LNCaP clone FGC (cell line): ENCODE data around the gene ITGB4.

Experiments used
- DNase-seq: peaks from one replicate; pipeline ENCODE4 v3.0.0-alpha.2; 2011; ENCODE audit warnings: low read depth
- H3K4me3 ChIP-seq: 2 replicates; pipeline ENCODE4 v1.5.1; 2011; ENCODE audit warnings: mild to moderate bottlenecking, low read depth, low read length, control low read depth
- CTCF ChIP-seq: IDR thresholded peaks from 2 replicates; pipeline ENCODE4 v1.5.1; 2012; ENCODE audit warnings: mild to moderate bottlenecking; ENCODE audit not compliant: control insufficient read depth, insufficient read depth; ENCODE audit errors: extremely low read depth

ITGB4 gene

DNA sequence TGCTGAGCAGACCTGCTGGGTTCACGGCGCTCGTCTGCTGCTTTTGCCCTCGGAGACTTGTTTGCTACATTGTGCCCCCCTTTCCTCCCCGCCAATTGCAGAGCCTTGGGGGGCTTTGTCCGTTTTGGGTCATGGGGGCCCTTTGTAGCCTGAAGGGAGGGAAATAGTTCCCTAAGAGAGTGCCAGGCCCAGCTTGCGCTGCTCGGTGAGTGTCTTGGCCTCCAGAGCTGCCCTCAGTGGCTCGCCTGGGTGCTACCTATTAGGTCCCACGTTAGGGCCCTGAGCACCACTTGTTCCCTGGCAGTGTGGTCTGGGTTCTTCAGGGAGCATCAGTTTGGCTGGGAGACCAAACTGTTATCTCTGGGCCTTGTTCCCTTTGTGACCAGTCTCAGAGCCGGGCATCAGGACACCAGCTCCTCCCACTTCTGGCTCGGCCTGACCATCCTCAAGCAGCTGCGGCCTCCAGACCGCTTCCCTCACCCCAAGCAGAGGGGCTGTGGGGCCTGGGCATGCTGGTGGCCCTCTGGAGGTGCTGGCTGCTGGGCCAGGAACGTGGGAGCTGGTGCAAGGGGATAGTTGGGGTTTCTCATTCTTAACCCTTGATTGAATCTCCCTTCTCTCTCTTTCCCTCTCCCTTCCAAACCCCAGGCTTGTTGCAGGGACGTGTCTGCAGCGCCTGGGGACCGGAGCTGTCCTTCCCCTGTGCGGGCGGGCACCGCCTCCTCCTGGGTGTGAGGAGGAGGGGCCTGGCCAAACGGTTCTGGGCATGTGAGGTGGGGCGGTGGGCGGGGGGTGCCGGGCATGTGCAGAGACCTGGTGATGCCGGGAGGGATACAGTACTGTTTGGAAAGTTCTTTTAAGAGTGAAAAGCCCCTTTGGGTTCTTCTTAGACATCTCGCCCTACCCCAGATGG lies 16.0 kb upstream of the ITGB4 start:
- H3K4me3 ChIP-seq, result no peak overlapping the region
- DNase-seq, result no peak
- TF ChIP-seq CTCF, result no peak

- no peak overlapping the region for H3K4me3 ChIP-seq
- TF ChIP-seq CTCF, result no peak
- no peak for DNase-seq
Measured at GRCh38 chr17:75706042-75706728, 15.1 kb upstream of the ITGB4 start.

DNA sequence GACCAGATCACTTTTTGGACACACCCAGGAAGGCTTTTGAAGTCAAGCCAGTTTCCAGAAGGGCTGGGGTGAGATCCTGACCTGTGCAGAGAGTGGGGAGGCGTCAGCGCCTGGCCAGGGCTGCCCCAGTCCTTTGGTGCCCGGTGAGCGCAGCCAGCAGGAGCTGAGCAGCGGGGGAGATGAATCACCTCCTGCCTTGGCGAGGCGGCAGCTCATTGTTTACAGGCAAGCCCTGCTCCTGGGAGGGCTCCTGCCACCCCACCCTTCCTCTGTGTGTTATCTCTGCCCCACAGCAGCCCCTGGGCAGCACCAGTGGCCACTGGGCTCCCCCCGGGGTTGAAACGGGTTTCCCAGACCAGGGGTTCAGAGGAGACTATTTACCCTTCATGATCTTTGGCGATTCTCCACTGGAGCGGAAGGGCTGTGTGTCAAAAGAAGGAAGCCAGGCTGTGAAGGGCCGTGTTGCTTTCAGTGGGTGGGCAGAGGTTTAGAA lies 14.1 kb upstream of the ITGB4 start:
- H3K4me3 ChIP-seq, result no peak overlapping the region
- DNase-seq, result no peak
- no peak for TF ChIP-seq CTCF

- no peak for DNase-seq
- no peak overlapping the region for H3K4me3 ChIP-seq
- TF ChIP-seq CTCF, result no peak
Measured at GRCh38 chr17:75712446-75712845, 8.8 kb upstream of the ITGB4 start.

DNA sequence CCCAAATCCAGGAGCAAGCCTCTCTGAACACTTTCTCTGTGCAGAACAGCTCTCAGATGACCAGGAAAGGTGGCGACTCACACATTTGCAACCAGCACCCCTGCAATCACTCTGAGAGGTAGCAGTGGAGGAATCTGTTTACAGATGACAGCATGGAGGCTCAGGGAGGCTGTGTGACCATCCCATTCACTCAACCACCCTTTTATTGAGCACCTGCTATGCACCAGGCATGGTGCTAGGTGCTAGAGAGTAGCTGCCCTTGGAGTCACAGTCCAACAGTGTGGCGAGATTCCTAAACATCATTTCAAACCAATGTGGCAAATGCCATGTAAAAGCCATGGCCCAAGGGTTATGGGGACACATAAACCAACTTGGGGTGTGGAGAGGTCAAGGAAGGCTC lies 1.5 kb upstream of the ITGB4 start:
- H3K4me3 ChIP-seq, result no peak overlapping the region
- no peak for TF ChIP-seq CTCF
- no peak for DNase-seq

DNA sequence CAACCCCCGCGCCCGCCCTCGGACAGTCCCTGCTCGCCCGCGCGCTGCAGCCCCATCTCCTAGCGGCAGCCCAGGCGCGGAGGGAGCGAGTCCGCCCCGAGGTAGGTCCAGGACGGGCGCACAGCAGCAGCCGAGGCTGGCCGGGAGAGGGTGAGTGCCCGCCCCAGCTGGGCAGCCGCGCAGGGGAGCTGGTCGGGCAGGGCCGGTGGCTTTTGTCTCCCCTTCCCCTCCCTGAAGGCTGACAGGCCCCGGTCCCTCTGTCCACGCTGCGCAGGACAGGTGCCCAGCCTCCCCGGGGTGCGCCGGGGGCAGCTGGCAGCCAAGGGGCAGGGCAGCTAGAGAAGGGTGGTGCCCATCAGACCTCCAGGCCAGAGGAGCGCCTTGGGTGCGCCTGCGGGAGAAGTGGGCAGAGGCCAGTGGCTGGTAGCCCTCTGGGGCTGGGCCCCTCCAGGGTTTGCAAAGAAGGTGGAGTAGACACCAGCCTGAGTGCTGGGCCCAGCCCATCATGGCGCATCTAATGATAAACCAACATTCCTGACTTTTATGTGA lies 278 bp downstream of the ITGB4 start:
- no peak for DNase-seq
- peak overlapping the region; percentile 40 for H3K4me3 ChIP-seq
- no peak for TF ChIP-seq CTCF
